Heart right ventricle (tissue), 16 donors: ENCODE measurements around the gene EHHADH. TPM values are rescaled to one million over a fixed set of nuclear protein-coding genes. Genes with fewer than 3 reads are reported as not detected.

ENCODE experiments used
- ATAC-seq, 8 donors: fragments of 200-7000 bp; cut with Tn5 transposase; one replicate each; pipeline ENCODE4 v1.9.1; 2020; ENCODE audit warnings: mild to moderate bottlenecking in 8 of 8, moderate library complexity in 8 of 8, moderate number of reproducible peaks in 1 of 8
- DNase-seq, 2 donors: peaks; one replicate each; pipeline ENCODE4 v3.0.0-alpha.2; 2020
- H3K27ac ChIP-seq, 10 donors: fragments of 200-600 bp; sonication (generic) in 2 of 10; one replicate each; pipeline versions ENCODE4 v1.5.0 to v1.8.0; 2020 to 2022; ENCODE audit warnings: mild to moderate bottlenecking in 3 of 10
- H3K27me3 ChIP-seq, 7 donors: fragments of 200-600 bp; one replicate each; pipeline ENCODE4 v1.8.0; 2021 to 2022; ENCODE audit warnings: mild to moderate bottlenecking in 2 of 7
- H3K36me3 ChIP-seq, 9 donors: fragments of 200-600 bp; sonication (generic) in 1 of 9; one replicate each; pipeline versions ENCODE4 v1.5.0 to v1.8.0; 2020 to 2022; ENCODE audit warnings: mild to moderate bottlenecking in 2 of 9
- H3K4me1 ChIP-seq, 9 donors: fragments of 200-600 bp; sonication (generic) in 1 of 9; one replicate each; pipeline versions ENCODE4 v1.5.0 to v1.8.0; 2020 to 2022; ENCODE audit warnings: mild to moderate bottlenecking in 4 of 9
- H3K4me3 ChIP-seq, 10 donors: fragments of 200-600 bp; sonication (generic) in 2 of 10; one replicate each; pipeline versions ENCODE4 v1.5.0 to v1.8.0; 2020 to 2022; ENCODE audit warnings: mild to moderate bottlenecking in 7 of 10, moderate library complexity in 2 of 10
- H3K9me3 ChIP-seq, 11 donors: fragments of 200-600 bp in 10 of 11; sonication (generic) in 2 of 11; one replicate each; pipeline versions ENCODE4 v1.5.0 to v1.8.0; 2013 to 2022; ENCODE audit warnings: mild to moderate bottlenecking in 2 of 11, control low read depth in 1 of 11, moderate library complexity in 1 of 11
- CTCF ChIP-seq, 9 donors: fragments of 200-600 bp; sonication (generic) in 2 of 9; IDR thresholded peaks; one replicate each; pipeline versions ENCODE4 v1.5.0 to v1.8.0; 2021 to 2022; ENCODE audit warnings: antibody characterized with exemption in 9 of 9, mild to moderate bottlenecking in 5 of 9, moderate library complexity in 1 of 9
- WGBS, 2 donors: extraction: QIAGEN DNeasy Blood & Tissue Kit; methylation state at CpG; one replicate each; pipeline ENCODE4 v1.1.7; 2013; ENCODE audit warnings: inconsistent platforms in 1 of 2; 5-methylcytosine and 5-hydroxymethylcytosine counted together
- intact Hi-C, 10 donors: fragments of 100-400 bp; cut with DNase I; formaldehyde crosslinking; loops; one replicate each; pipeline versions ENCODE4 v1.11.1 to v1.14.2; 2022
- polyA plus RNA-seq, 2 donors: library from polyadenylated mRNA; stranded (reverse); fragments of 200-250 nt; gene quantifications; one replicate each; pipeline ENCODE4 v1.2.3, GENCODE V29; 2013
- total RNA-seq, 10 donors: library from RNA; stranded (reverse); fragmentation: NEBNext Ultra II Directional in 3 of 10; extraction: Animal tissue kit (Norgen Biotek cat#: 25700) in 3 of 10; gene quantifications; one replicate each; pipeline versions ENCODE4 v1.2.1 to v1.2.4, GENCODE V29; 2021 to 2023
- donor health status: Arrhythmogenic right ventricular cardiomyopathy.
- donor health status: ischemic (EF 13 %, LVEDD 7.1; RV severe dilation, severe dysfunction).
- donor health status: healthy with polysubstance abuse.
- donor health status: DM: no; HTN: yes; CAD: no.
- donor health status: DM: no; HTN: no; CAD: no.
- donor health status: ischemic (EF 25% LVEDD 6.9; RV normal size, moderate dysfunction).
- donor health status: ischemic (EF 25% LVEDD 5.7; RV mildly dilated, moderate dysfunction).
- donor health status: healthy.
- donor health status: DM: yes; HTN: yes; CAD: no.
- donor health status: Ischemic cardiomyopathy.
- donor health status: ischemic (EF 35%, LVEDD 5.7; RV mildly dilated, moderate dysfunction).
- donor health status: nonischemic (EF 11% LVEDD 7.7; RV severe dilation, severe dysfunction).
- donor health status: DM: yes; HTN: yes; CAD: no.
- donor health status: PGD.
- donor health status: ischemic (EF 29% LVEDD 5.4; RV normal size, mild dysfunction).
- donor health status: nonischemic (EF 23%, LVEDD 6.1; RV moderate dilation, normal function).

EHHADH gene
- total and polyA plus RNA-seq, 12 donors: 3.8 to 31.0 (median 20.0) TPM

DNA sequence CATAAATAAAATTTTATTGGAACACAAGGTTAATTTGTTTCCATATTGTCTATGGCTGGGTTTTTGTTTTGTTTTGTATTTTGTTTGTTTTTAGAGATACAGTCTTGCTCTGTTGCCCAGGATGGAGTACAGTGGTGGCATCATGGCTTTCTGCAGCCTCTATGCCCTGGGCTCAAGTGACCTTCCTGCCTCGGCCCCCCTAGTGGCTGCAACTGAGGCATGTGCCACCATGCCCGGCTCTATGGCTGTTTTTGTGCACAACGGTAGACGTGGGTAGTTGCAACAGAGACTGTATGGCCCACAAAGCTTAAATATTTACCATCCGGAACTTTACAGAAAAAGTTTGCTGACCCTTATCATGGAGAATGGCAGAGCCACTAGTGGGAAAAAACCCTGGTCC is 54.2 kb downstream of the EHHADH start:
- H3K4me3 ChIP-seq: no peak overlapping the region
- H3K27ac ChIP-seq: no peak overlapping the region
- no peak for DNase-seq
- H3K4me1 ChIP-seq: no peaks in the 10 kb centered on the region
- no peak for TF ChIP-seq CTCF (IDR thresholded peaks at IDR 0.05)
- intact Hi-C loops: loop anchor here in 1 of 10 donors (5.0 kb wide), 1 partner anchor 193 kb away; no protein-coding TSS in a partner anchor
- 91 to 93% methylated on average over 5 of the region's 5 CpGs for WGBS, 2 donors
- peaks cover 0 to 7% (median 0%) of the 10 kb centered on the region in 11 donors for H3K9me3 ChIP-seq
- peaks cover 0 to 40% (median 0%) of the 10 kb centered on the region in 9 donors for H3K36me3 ChIP-seq
- no peak for ATAC-seq
- H3K27me3 ChIP-seq: no peaks in the 10 kb centered on the region

GRCh38 chr3:185199206-185199605 is 54.6 kb downstream of the EHHADH start:
- H3K27me3 ChIP-seq: no peaks in the 10 kb centered on the region
- TF ChIP-seq CTCF (IDR thresholded peaks at IDR 0.05): no peak
- no peak overlapping the region for H3K27ac ChIP-seq
- 94% methylated on average over 4 of the region's 4 CpGs for WGBS, 2 donors
- peaks cover 0 to 7% (median 0%) of the 10 kb centered on the region in 11 donors for H3K9me3 ChIP-seq
- ATAC-seq (no peak), DNase-seq (no peak)
- H3K4me1 ChIP-seq: no peaks in the 10 kb centered on the region
- H3K36me3 ChIP-seq: peaks cover 0 to 36% (median 0%) of the 10 kb centered on the region in 9 donors
- intact Hi-C loops: loop anchor here in 1 of 10 donors (5.0 kb wide), 1 partner anchor 193 kb away; no protein-coding TSS in a partner anchor
- H3K4me3 ChIP-seq: no peak overlapping the region

DNA sequence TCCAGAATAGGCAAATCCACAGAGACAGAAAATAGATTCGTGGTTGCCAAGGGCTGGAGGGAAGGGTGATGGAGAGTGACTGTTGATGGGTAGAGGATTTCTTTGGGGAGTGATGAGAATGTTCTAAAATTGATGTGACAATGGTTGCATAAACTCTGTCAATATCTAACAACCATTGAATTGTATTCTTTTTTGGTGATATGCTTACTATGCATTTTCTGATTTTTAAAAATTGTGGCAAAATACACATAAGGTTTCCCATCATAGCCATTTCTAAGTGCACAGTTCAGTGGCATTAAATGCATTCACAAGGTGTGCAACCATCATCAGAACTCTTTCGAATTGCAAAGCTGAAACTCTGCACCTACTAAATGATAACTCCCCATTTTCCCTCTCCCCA is 56.8 kb downstream of the EHHADH start:
- Histone ChIP-seq H3K4me1 (no peaks in the 10 kb centered on the region), H3K9me3 (peaks cover 0 to 7% (median 0%) of the 10 kb centered on the region in 11 donors), H3K36me3 (peaks cover 0 to 29% (median 9%) of the 10 kb centered on the region in 9 donors), H3K4me3 (no peak overlapping the region), H3K27ac (no peak overlapping the region), H3K27me3 (no peaks in the 10 kb centered on the region)
- ATAC-seq (no peak), DNase-seq (no peak)
- intact Hi-C loops: loop anchor here in 1 of 10 donors (5.0 kb wide), 1 partner anchor 195 kb away; no protein-coding TSS in a partner anchor
- no peak for TF ChIP-seq CTCF (IDR thresholded peaks at IDR 0.05)
- WGBS, 2 donors: 86 to 94% methylated on average over 2 of the region's 2 CpGs

DNA sequence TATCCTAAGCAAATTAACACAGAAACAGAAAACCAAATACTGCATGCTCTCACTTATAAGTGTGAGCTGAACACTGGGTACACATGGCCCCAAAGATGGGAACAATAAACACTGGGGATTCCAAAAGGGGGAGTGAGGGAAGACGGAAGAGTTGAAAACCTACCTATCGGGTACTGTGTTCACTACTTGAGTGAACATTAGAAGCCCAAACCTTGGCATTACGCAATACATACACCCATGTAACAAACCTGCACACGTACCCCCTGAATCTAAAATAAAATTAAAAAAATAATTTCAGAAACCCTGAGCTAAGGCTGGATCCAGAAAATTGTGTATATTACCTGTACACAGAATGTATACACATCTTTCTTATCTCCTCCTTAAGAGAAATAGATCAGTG is 58.2 kb downstream of the EHHADH start:
- intact Hi-C loops: loop anchor here in 1 of 10 donors (5.0 kb wide), 1 partner anchor 197 kb away; no protein-coding TSS in a partner anchor
- H3K4me3 ChIP-seq: no peak overlapping the region
- WGBS, 2 donors: 96 to 97% methylated on average over 4 of the region's 4 CpGs
- no peak overlapping the region for H3K27ac ChIP-seq
- H3K27me3 ChIP-seq: no peaks in the 10 kb centered on the region
- peaks cover 0 to 28% (median 9%) of the 10 kb centered on the region in 9 donors for H3K36me3 ChIP-seq
- H3K9me3 ChIP-seq: peaks cover 0 to 7% (median 0%) of the 10 kb centered on the region in 11 donors
- TF ChIP-seq CTCF (IDR thresholded peaks at IDR 0.05): no peak
- ATAC-seq (no peak), DNase-seq (no peak)
- H3K4me1 ChIP-seq: no peaks in the 10 kb centered on the region
